ENCODE results near the gene FPR2. TPM values are rescaled to one million over a fixed set of nuclear protein-coding genes. Genes with fewer than 3 reads are reported as not detected.

The FPR2 gene
- total and polyA plus RNA-seq, 9 of the 15 experiments (the other 6 are each of a cell fraction or from before 2014, with no cell fraction given) = 0.03 to 0.15 (median 0.07) TPM; not detected in 6

GRCh38 chr19:51783372-51783771 is 22.4 kb downstream of the FPR2 start (continued):
- TF ChIP-seq TCF7 (IDR thresholded peaks at IDR 0.05; ENCODE audit: borderline replicate concordance) = no peak
- TF ChIP-seq IFI16 (CRISPR knock-in tag; IDR thresholded peaks at IDR 0.05) = no peak
- TF ChIP-seq FOXJ2 (tag; IDR thresholded peaks at IDR 0.05) = no peak
- TF ChIP-seq POLR3A (IDR thresholded peaks at IDR 0.05; ENCODE audit: borderline replicate concordance, extremely low read depth, insufficient read depth, insufficient read length) = no peak
- TF ChIP-seq RBM15 (IDR thresholded peaks at IDR 0.05; ENCODE audit: insufficient read depth, low read length) = no peak
- peak; percentile 42; the same call in 1 of the 2 replicates for TF ChIP-seq SMC3 (conservative IDR thresholded peaks at IDR 0.05; ENCODE audit: insufficient read depth, low read depth, low read length)
- peak; percentile 62; the same call in 1 of the 2 replicates for TF ChIP-seq DEAF1 (CRISPR knock-in tag; IDR thresholded peaks at IDR 0.05)
- peak; percentile 65 to 72 (median 66) for TF ChIP-seq CTCF (IDR thresholded peaks at IDR 0.05 in 2 of 3, conservative IDR thresholded peaks at IDR 0.05 in 1 of 3; ENCODE audit: insufficient read depth in 2 of 3, low read depth in 1 of 3, low read length in 3 of 3)
- TF ChIP-seq PHF20 (IDR thresholded peaks at IDR 0.05; ENCODE audit: partially characterized antibody) = no peak
- peak in 1 of 2 experiments; percentile 38; a peak in 1 of 4 replicates for TF ChIP-seq TRIM24 (IDR thresholded peaks at IDR 0.05)
- 0 out of 2 replicates have a peak, but pooled peaks have one; percentile 14 for TF ChIP-seq SMAD4 (CRISPR knock-in tag; conservative IDR thresholded peaks at IDR 0.05)
- no peak for TF ChIP-seq CCAR2 (IDR thresholded peaks at IDR 0.05; ENCODE audit: low read depth, low read length)
- TF ChIP-seq ZSCAN29 (IDR thresholded peaks at IDR 0.05) = no peak
- TF ChIP-seq SRF (CRISPR knock-in tag; IDR thresholded peaks at IDR 0.05) = no peak
- no peak for TF ChIP-seq TAF15 (IDR thresholded peaks at IDR 0.05; ENCODE audit: low read depth, low read length)
- peak; percentile 74 to 79 for TF ChIP-seq RAD21 (CRISPR knock-in tag; conservative IDR thresholded peaks at IDR 0.05 in 1 of 2, IDR thresholded peaks at IDR 0.05 in 1 of 2)
- no peak for TF ChIP-seq RFX7 (CRISPR knock-in tag; IDR thresholded peaks at IDR 0.05)
- TF ChIP-seq IRF1 (CRISPR knock-in tag; IDR thresholded peaks at IDR 0.05; ENCODE audit: borderline replicate concordance) = no peak
- TF ChIP-seq MEF2D (tag; conservative IDR thresholded peaks at IDR 0.05; ENCODE audit: low read depth) = no peak
- no peak for TF ChIP-seq MED1 (CRISPR knock-in tag; IDR thresholded peaks at IDR 0.05; ENCODE audit: borderline replicate concordance)
- TF ChIP-seq CC2D1A (IDR thresholded peaks at IDR 0.05) = 0 out of 2 replicates have a peak, but pooled peaks have one; percentile 23
- TF ChIP-seq NFYB (IDR thresholded peaks at IDR 0.05; ENCODE audit: extremely low read depth, insufficient read length) = no peak
- TF ChIP-seq KLF1 (tag; IDR thresholded peaks at IDR 0.05) = no peak
- TF ChIP-seq CBX3 (IDR thresholded peaks at IDR 0.05; ENCODE audit: borderline replicate concordance in 1 of 2, low read length in 2 of 2) = peak in 1 of 2 experiments; percentile 77; a peak in 1 of 3 replicates
- TF ChIP-seq HSF4 (CRISPR knock-in tag; IDR thresholded peaks at IDR 0.05; ENCODE audit: borderline replicate concordance) = no peak
- TF ChIP-seq CEBPB (tag; IDR thresholded peaks at IDR 0.05) = peak; percentile 27; the same call in 1 of the 2 replicates

Measured in K562 (cell line).